WTC11 (cell line): Measurements from ENCODE around the gene ITSN1. TPM values are rescaled to one million over a fixed set of nuclear protein-coding genes. Genes with fewer than 3 reads are reported as not detected.
A peak's percentile ranks its signal among the peaks of the same experiment; 100 is the strongest.

Experiments used
- ATAC-seq: fragments of 200-7000 bp; cut with Tn5 transposase; 2 replicates; pipeline ENCODE4 v1.10.0; 2021; ENCODE audit warnings: mild to moderate bottlenecking, moderate library complexity
- CTCF ChIA-PET: fragments of 300-600 bp; sonication (Branson Sonifier 250); formaldehyde crosslinking; loops from one replicate; lab custom pipeline; 2021; ENCODE audit warnings: antibody characterized with exemption; lab: Charles Lee
- POLR2A ChIA-PET: fragments of 350-600 bp; sonication (Branson Sonifier 250); formaldehyde crosslinking; loops from one replicate; lab custom pipeline; 2021; ENCODE audit warnings: antibody characterized with exemption; lab: Charles Lee
- DNase-seq: peaks from one replicate; pipeline ENCODE4 v3.0.0; 2021; ENCODE audit warnings: low spot score
- H3K27ac Mint-ChIP-seq: 2 replicates; pipeline ENCODE4 v1.8.0; 2021; ENCODE audit warnings: mixed read lengths
- H3K27me3 Mint-ChIP-seq: 2 replicates; pipeline ENCODE4 v1.8.0; 2021; ENCODE audit warnings: low read depth, mild to moderate bottlenecking, moderate library complexity, mixed read lengths
- H3K36me3 Mint-ChIP-seq: 2 replicates; pipeline ENCODE4 v1.8.0; 2021; ENCODE audit warnings: mixed read lengths
- H3K4me1 Mint-ChIP-seq: 2 replicates; pipeline ENCODE4 v1.8.0; 2022; ENCODE audit warnings: mixed read lengths
- H3K4me3 Mint-ChIP-seq: 2 replicates; pipeline ENCODE4 v1.8.0; 2021; ENCODE audit warnings: mild to moderate bottlenecking, moderate library complexity, mixed read lengths
- H3K9me3 Mint-ChIP-seq: 2 replicates; pipeline ENCODE4 v1.8.0; 2021; ENCODE audit warnings: mixed read lengths
- ARID4B ChIP-seq: sonication (generic); formaldehyde crosslinking; IDR thresholded peaks from 2 replicates; pipeline ENCODE4 v1.8.0; 2023; ENCODE audit warnings: missing genetic modification reagents, mild to moderate bottlenecking, borderline replicate concordance
- ATF3 ChIP-seq: sonication (generic); formaldehyde crosslinking; conservative IDR thresholded peaks from 2 replicates; pipeline ENCODE4 v1.8.1; 2022; ENCODE audit warnings: mild to moderate bottlenecking, missing genetic modification reagents
- CBFB ChIP-seq: sonication (generic); formaldehyde crosslinking; IDR thresholded peaks from 2 replicates; pipeline ENCODE4 v1.8.1; 2022; ENCODE audit warnings: mild to moderate bottlenecking, low read depth, missing genetic modification reagents
- CREB1 ChIP-seq: sonication (generic); formaldehyde crosslinking; IDR thresholded peaks from 2 replicates; pipeline ENCODE4 v1.8.0; 2023; ENCODE audit warnings: mild to moderate bottlenecking, missing genetic modification reagents
- CREM ChIP-seq: sonication (generic); formaldehyde crosslinking; IDR thresholded peaks from 2 replicates; pipeline ENCODE4 v1.8.1; 2022; ENCODE audit warnings: mild to moderate bottlenecking, missing genetic modification reagents, moderate library complexity
- E2F4 ChIP-seq: sonication (generic); formaldehyde crosslinking; IDR thresholded peaks from 2 replicates; pipeline ENCODE4 v1.8.1; 2022; ENCODE audit warnings: low read depth, mild to moderate bottlenecking, moderate library complexity, missing genetic modification reagents, borderline replicate concordance
- E2F5 ChIP-seq: sonication (generic); formaldehyde crosslinking; IDR thresholded peaks from 2 replicates; pipeline ENCODE4 v1.8.1; 2022; ENCODE audit warnings: mild to moderate bottlenecking, moderate library complexity, missing genetic modification reagents
- ETV6 ChIP-seq: sonication (generic); formaldehyde crosslinking; IDR thresholded peaks from 2 replicates; pipeline ENCODE4 v1.8.1; 2022; ENCODE audit warnings: mild to moderate bottlenecking, missing genetic modification reagents
- FOXP4 ChIP-seq: sonication (generic); formaldehyde crosslinking; IDR thresholded peaks from 2 replicates; pipeline ENCODE4 v1.8.0; 2022; ENCODE audit warnings: mild to moderate bottlenecking, missing genetic modification reagents
- GTF2I ChIP-seq: fragments of 250-450 bp; sonication (Bioruptor Pico); conservative IDR thresholded peaks from 2 replicates; pipeline ENCODE4 v1.4.0; 2021; ENCODE audit warnings: mild to moderate bottlenecking
- KAT7 ChIP-seq: sonication (generic); formaldehyde crosslinking; IDR thresholded peaks from 2 replicates; pipeline ENCODE4 v1.8.1; 2023; ENCODE audit warnings: missing genetic modification reagents, mild to moderate bottlenecking, borderline replicate concordance
- NFATC4 ChIP-seq: fragments of 250-450 bp; sonication (Bioruptor Pico); IDR thresholded peaks from 2 replicates; pipeline ENCODE4 v1.9.0; 2021; ENCODE audit warnings: mild to moderate bottlenecking
- OVOL2 ChIP-seq: fragments of 250-450 bp; sonication (Bioruptor Pico); IDR thresholded peaks from 2 replicates; pipeline ENCODE4 v1.9.0; 2021; ENCODE audit warnings: mild to moderate bottlenecking, borderline replicate concordance
- PREB ChIP-seq: sonication (generic); formaldehyde crosslinking; IDR thresholded peaks from 2 replicates; pipeline ENCODE4 v1.8.1; 2022; ENCODE audit warnings: mild to moderate bottlenecking, missing genetic modification reagents, moderate library complexity, borderline replicate concordance
- PRRX2 ChIP-seq: fragments of 250-450 bp; sonication (Bioruptor Pico); IDR thresholded peaks from 2 replicates; pipeline ENCODE4 v1.8.0; 2021; ENCODE audit warnings: mild to moderate bottlenecking
- TCF7 ChIP-seq: sonication (generic); formaldehyde crosslinking; IDR thresholded peaks from 2 replicates; pipeline ENCODE4 v1.8.0; 2022; ENCODE audit warnings: mild to moderate bottlenecking, low read depth, missing genetic modification reagents, moderate library complexity
- TEAD4 ChIP-seq: sonication (generic); formaldehyde crosslinking; IDR thresholded peaks from 2 replicates; pipeline ENCODE4 v1.8.0; 2022; ENCODE audit warnings: mild to moderate bottlenecking, missing genetic modification reagents
- TP53 ChIP-seq: sonication (generic); formaldehyde crosslinking; IDR thresholded peaks from 2 replicates; pipeline ENCODE4 v1.8.1; 2023; ENCODE audit warnings: mild to moderate bottlenecking, missing genetic modification reagents
- ZNF263 ChIP-seq: sonication (generic); formaldehyde crosslinking; IDR thresholded peaks from 2 replicates; pipeline ENCODE4 v1.8.1; 2022; ENCODE audit warnings: low read depth, mild to moderate bottlenecking, moderate library complexity, missing genetic modification reagents
- ZNF423 ChIP-seq: fragments of 250-450 bp; sonication (Bioruptor Pico); IDR thresholded peaks from 2 replicates; pipeline ENCODE4 v2.1.2; 2022; ENCODE audit warnings: mild to moderate bottlenecking, moderate library complexity
- total RNA-seq: library from RNA; stranded (reverse); gene quantifications from 3 replicates; pipeline ENCODE4 v1.2.3, GENCODE V29; 2021

The ITSN1 gene
- total RNA-seq, 1 experiment from 2014 or later, result 69.6 TPM

GRCh38 chr21:33695813-33696212 lies 53.5 kb downstream of the ITSN1 start:
- Mint-ChIP-seq H3K36me3 (no peaks in the 10 kb centered on the region), H3K27me3 (no peaks in the 10 kb centered on the region), H3K4me1 (peaks cover 63% of the 10 kb centered on the region), H3K9me3 (no peaks in the 10 kb centered on the region), H3K27ac (peak overlapping the region; percentile 69), H3K4me3 (no peak overlapping the region)
- CTCF ChIA-PET, result no interaction called here
- POLR2A ChIA-PET, result no interaction called here
- no peak for ATAC-seq
- no peak for DNase-seq
- TF ChIP-seq TCF7 (CRISPR knock-in tag), result no peak

- POLR2A ChIA-PET, result no interaction called here
- Mint-ChIP-seq H3K9me3 (no peaks in the 10 kb centered on the region), H3K4me3 (no peak overlapping the region), H3K27ac (0 out of 2 replicates have a peak overlapping the region, but pooled peaks have one; percentile 69), H3K4me1 (peaks cover 57% of the 10 kb centered on the region), H3K27me3 (no peaks in the 10 kb centered on the region), H3K36me3 (no peaks in the 10 kb centered on the region)
- CTCF ChIA-PET, result no interaction called here
- TF ChIP-seq CREB1 (CRISPR knock-in tag) (no peak), E2F4 (CRISPR knock-in tag) (no peak), NFATC4 (CRISPR knock-in tag) (no peak), E2F5 (CRISPR knock-in tag) (no peak), PREB (CRISPR knock-in tag) (no peak), PRRX2 (CRISPR knock-in tag) (no peak), ATF3 (CRISPR knock-in tag) (no peak), ZNF263 (CRISPR knock-in tag) (no peak), ZNF423 (CRISPR knock-in tag) (no peak)
- ATAC-seq, result no peak
- no peak for DNase-seq
These were observed 54.2 kb downstream of the ITSN1 start for GRCh38 chr21:33696465-33696864.

GRCh38 chr21:33698087-33698860 lies 56.0 kb downstream of the ITSN1 start:
- Mint-ChIP-seq H3K27ac (no peak overlapping the region), H3K9me3 (no peaks in the 10 kb centered on the region), H3K36me3 (no peaks in the 10 kb centered on the region), H3K4me1 (peaks cover 40% of the 10 kb centered on the region), H3K4me3 (no peak overlapping the region), H3K27me3 (no peaks in the 10 kb centered on the region)
- CTCF ChIA-PET, result no interaction called here
- TF ChIP-seq TEAD4 (no peak), FOXP4 (CRISPR knock-in tag) (no peak), OVOL2 (CRISPR knock-in tag) (no peak), E2F5 (CRISPR knock-in tag) (no peak), TP53 (CRISPR knock-in tag) (no peak), CREM (no peak), GTF2I (CRISPR knock-in tag) (no peak), ARID4B (CRISPR knock-in tag) (no peak), ETV6 (CRISPR knock-in tag) (no peak), KAT7 (no peak), CBFB (no peak)
- POLR2A ChIA-PET, result no interaction called here
- DNase-seq (no peak), ATAC-seq (no peak)
